Lower leg skin (tissue), 4 donors: Measurements from ENCODE around the gene SMAP1. TPM values are rescaled to one million over a fixed set of nuclear protein-coding genes. Genes with fewer than 3 reads are reported as not detected.

Source experiments
- DNase-seq, 2 donors: peaks; one replicate each; pipeline ENCODE4 v3.0.0-alpha.2; 2019; ENCODE audit warnings: low spot score in 2 of 2
- H3K4me3 ChIP-seq: fragments of 200-600 bp; sonication (generic); 2 replicates; pipeline ENCODE4 v1.5.1; 2017; ENCODE audit warnings: mild to moderate bottlenecking, low read depth; ENCODE audit not compliant: poor library complexity, severe bottlenecking
- POLR2A ChIP-seq, 2 donors: fragments of 450-650 bp; IDR thresholded peaks; one replicate each; pipeline ENCODE4 v1.6.1; 2016 to 2017; ENCODE audit warnings: antibody characterized with exemption in 2 of 2, mild to moderate bottlenecking in 1 of 2, moderate library complexity in 1 of 2
- WGBS, 2 donors: methylation state at CpG; one replicate each; pipeline ENCODE4 v1.1.5; 2018; 5-methylcytosine and 5-hydroxymethylcytosine counted together
- intact Hi-C: fragments of 100-400 bp; cut with DNase I; formaldehyde crosslinking; loops from one replicate; pipeline ENCODE4 v1.15.0; 2023; ENCODE audit warnings: low total_unique reads
- total RNA-seq, 4 donors: library from RNA; depleted of rRNA; stranded (reverse); fragments of >200 nt; gene quantifications; one replicate each; pipeline ENCODE4 v1.1.0, GENCODE V29; 2016
- TF ChIP-seq, protein P1 (sequence below), 3 donors: fragments of 450-650 bp; IDR thresholded peaks; one replicate each; pipeline ENCODE4 v1.5.1; 2016; ENCODE audit warnings: antibody characterized with exemption in 3 of 3, mild to moderate bottlenecking in 3 of 3, moderate library complexity in 2 of 3

The SMAP1 gene
- total RNA-seq, 4 donors from 2014 or later, result 30.7 to 37.7 (median 34.9) TPM

DNA sequence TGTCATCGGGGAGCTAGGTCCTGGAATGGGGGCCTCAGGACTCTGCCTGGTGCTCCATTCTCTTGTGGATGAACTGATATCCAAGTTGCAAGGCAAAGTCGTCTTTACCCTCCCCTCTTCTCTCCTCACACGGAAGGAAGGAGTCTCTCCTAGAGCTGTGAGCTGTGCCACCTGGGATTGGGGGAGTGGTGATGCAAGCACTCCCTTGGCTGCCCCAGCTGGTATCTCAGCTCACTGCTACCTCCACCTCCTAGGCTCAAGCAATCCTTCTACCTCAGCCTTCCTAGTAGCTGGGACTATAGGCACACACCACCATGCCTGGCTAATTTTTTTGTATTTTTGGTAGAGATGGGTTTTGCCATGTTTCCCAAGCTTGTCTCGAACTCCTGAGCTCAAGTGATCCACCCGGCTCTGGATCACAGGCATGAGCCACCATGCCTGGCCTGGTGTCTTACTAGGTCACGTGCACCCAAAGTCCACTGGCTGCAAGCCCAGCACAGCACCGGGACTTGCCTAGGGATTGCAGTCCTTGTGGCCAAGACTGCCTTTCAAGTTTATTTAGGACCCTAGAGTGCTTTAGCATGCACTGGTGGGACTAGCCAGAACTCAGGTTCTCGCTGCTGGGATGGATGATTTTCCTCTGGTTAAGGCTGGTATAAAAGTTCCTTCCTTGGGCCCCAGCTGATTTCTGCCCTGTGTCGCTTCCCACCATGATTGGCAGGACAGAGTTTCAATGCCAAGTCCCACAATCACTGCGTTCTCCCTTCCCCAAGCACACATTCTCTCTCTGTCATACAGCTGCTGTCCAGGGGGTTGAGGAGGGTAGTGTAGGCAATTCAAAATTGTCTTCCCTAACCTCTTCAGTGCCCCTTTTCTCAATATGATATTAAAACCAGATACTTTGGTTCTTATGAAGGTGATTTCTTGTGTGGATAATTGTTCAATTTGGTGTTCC lies 33.5 kb downstream of the SMAP1 start:
- no peak overlapping the region for H3K4me3 ChIP-seq
- TF ChIP-seq, protein P1, sequence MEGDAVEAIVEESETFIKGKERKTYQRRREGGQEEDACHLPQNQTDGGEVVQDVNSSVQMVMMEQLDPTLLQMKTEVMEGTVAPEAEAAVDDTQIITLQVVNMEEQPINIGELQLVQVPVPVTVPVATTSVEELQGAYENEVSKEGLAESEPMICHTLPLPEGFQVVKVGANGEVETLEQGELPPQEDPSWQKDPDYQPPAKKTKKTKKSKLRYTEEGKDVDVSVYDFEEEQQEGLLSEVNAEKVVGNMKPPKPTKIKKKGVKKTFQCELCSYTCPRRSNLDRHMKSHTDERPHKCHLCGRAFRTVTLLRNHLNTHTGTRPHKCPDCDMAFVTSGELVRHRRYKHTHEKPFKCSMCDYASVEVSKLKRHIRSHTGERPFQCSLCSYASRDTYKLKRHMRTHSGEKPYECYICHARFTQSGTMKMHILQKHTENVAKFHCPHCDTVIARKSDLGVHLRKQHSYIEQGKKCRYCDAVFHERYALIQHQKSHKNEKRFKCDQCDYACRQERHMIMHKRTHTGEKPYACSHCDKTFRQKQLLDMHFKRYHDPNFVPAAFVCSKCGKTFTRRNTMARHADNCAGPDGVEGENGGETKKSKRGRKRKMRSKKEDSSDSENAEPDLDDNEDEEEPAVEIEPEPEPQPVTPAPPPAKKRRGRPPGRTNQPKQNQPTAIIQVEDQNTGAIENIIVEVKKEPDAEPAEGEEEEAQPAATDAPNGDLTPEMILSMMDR (IDR thresholded peaks at IDR 0.05), result no peak
- TF ChIP-seq POLR2A (IDR thresholded peaks at IDR 0.05), result no peak
- no peak for DNase-seq
- 77 to 82% methylated on average over 10 of the region's 10 CpGs for WGBS, 2 donors
- intact Hi-C loops, result no loop called here

DNA sequence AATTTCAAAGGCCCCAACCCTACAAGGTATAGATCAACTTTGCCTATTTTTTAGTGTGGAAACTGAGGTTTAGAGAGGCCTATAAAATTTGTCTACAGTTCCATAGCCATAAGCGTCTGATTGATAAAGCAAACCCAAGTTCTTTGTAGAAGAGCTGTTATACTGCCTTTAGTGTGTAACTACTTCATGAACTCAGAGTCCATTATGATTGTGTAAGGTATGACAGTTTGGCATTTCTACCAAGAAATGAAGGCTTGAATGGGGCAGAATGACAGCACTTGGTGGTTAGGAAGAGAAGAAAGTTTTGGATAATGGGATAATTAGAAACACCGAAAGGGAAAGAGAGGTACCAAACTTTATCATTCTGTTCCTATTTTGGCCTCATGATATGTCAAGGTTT lies 38.1 kb downstream of the SMAP1 start:
- TF ChIP-seq POLR2A (IDR thresholded peaks at IDR 0.05), result no peak
- TF ChIP-seq, protein P1 (IDR thresholded peaks at IDR 0.05), result no peak
- intact Hi-C loops, result loop anchor here (5.0 kb wide), 1 partner anchor 182 kb away; no protein-coding TSS in a partner anchor
- 94 to 98% methylated on average over 2 of the region's 2 CpGs for WGBS, 2 donors
- no peak overlapping the region for H3K4me3 ChIP-seq
- DNase-seq, result no peak

DNA sequence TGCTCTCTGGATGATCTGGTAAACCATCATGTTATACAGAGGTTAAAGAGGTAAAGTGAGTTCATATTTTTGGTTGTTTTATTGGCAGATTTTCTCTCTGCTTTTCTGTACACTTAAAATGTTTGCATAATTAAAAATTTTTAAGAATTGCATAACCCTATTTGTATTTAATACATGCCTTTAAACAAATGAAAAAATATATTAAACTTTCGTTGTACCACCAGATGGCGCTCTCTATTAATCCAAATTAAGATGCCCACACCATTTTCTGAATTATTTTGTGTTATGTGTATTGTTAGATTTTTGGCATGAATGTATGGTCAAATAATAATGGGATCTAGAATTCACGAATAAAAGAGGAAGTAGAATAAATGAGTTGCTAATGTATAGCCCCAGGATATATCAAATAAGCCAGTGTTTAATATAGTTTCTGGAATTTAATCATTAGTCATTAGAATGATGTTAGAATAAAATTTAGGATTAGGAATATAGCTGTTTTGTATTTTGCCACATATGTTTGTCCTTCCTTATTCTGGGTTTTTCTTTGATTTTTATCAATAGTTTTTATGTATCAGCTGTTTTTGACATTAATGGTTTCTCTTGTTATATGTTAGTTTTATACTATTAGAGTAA lies 38.9 kb downstream of the SMAP1 start:
- no peak overlapping the region for H3K4me3 ChIP-seq
- no peak for DNase-seq
- WGBS, 2 donors, result 1 to 2% methylated on average over 3 of the region's 3 CpGs
- TF ChIP-seq POLR2A (IDR thresholded peaks at IDR 0.05), result no peak
- TF ChIP-seq, protein P1 (IDR thresholded peaks at IDR 0.05), result no peak
- intact Hi-C loops, result loop anchor here (5.0 kb wide), 1 partner anchor 181 kb away; no protein-coding TSS in a partner anchor

DNA sequence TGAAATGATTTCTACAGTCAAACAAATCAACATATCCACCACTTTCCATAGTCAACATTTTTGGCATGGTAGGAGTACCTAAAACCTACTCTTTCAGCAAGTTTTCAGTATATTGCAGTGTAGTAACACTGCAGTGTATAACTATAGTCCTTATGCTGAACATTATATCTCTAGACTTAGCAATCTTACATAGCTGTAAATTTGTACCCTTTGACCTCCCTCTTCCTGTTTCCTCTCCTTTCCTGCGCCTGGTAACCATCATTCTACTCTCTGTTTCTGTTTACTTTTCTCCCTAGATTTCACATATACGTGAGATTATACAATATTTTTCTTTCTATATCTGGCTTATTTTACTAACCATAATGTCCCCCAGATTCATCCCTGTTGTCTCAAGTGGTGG lies 40.2 kb downstream of the SMAP1 start:
- no peak for DNase-seq
- 81 to 83% methylated on average over 2 of the region's 2 CpGs for WGBS, 2 donors
- no peak overlapping the region for H3K4me3 ChIP-seq
- intact Hi-C loops, result loop anchor here (5.0 kb wide), 1 partner anchor 179 kb away; no protein-coding TSS in a partner anchor
- TF ChIP-seq POLR2A (IDR thresholded peaks at IDR 0.05), result no peak
- TF ChIP-seq, protein P1 (IDR thresholded peaks at IDR 0.05), result no peak

DNA sequence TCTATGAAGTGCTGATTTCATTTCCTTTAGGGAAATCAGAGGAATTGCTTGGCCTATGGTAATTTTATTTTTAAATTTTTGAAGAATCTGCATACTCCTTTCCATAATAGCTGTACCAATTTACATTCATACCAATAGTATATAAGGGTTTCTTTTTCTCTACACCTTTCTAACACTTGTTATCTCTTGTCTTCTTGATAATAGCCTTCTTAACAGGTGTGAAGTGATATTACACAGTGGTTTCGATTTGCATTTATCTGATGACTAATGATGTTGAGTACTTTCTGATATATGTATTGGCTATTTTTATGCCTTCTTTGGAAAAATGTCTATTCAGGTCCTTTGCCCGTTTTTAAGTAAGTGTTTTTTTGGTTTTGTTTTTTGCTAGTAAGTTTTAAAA lies 40.8 kb downstream of the SMAP1 start:
- no peak for TF ChIP-seq POLR2A (IDR thresholded peaks at IDR 0.05)
- TF ChIP-seq, protein P1 (IDR thresholded peaks at IDR 0.05), result no peak

More for the DNA sequence above, 40.8 kb downstream of the SMAP1 start:
- intact Hi-C loops, result loop anchor here (5.0 kb wide), 1 partner anchor 179 kb away; no protein-coding TSS in a partner anchor
- H3K4me3 ChIP-seq, result no peak overlapping the region
- WGBS, 2 donors, result 85 to 87% methylated on average over 2 of the region's 2 CpGs
- no peak for DNase-seq
